ENCODE data around the gene EIF4G3. TPM values are rescaled to one million over a fixed set of nuclear protein-coding genes. Genes with fewer than 3 reads are reported as not detected.

EIF4G3 gene
- total RNA-seq, 2 experiments from 2014 or later = 37.9 to 41.2 TPM

- Mint-ChIP-seq H3K9me3 (ENCODE audit: insufficient read depth) (no peaks in the 10 kb centered on the region), H3K27ac (peak overlapping the region; percentile 62), H3K27me3 (ENCODE audit: low read depth) (no peaks in the 10 kb centered on the region), H3K4me3 (no peak overlapping the region), H3K36me3 (ENCODE audit: low read depth) (peaks cover 23% of the 10 kb centered on the region), H3K4me1 (ENCODE audit: low read depth) (peaks cover 13% of the 10 kb centered on the region)
- CTCF ChIA-PET = interaction anchor here (1.7 to 1.9 kb wide), 2 partner anchors 230 to 231 kb away, joined by 5 to 6 read pairs; no protein-coding TSS in a partner anchor
- no peak for ATAC-seq
- no peak for DNase-seq
- POLR2A ChIA-PET = no interaction called here
Measured at GRCh38 chr1:20964540-20965484, 211.9 kb downstream of the EIF4G3 start.

GRCh38 chr1:20962576-20963258 is 214.0 kb downstream of the EIF4G3 start:
- H3K4me1 Mint-ChIP-seq (ENCODE audit: low read depth) = peaks cover 13% of the 10 kb centered on the region
- H3K9me3 Mint-ChIP-seq (ENCODE audit: insufficient read depth) = no peaks in the 10 kb centered on the region
- ChIA-PET CTCF (interaction anchor here (1.9 kb wide), 1 partner anchor 232 kb away, joined by 7 read pairs; no protein-coding TSS in a partner anchor), POLR2A (no interaction called here)
- no peak overlapping the region for H3K4me3 Mint-ChIP-seq
- no peak for ATAC-seq
- no peak overlapping the region for H3K27ac Mint-ChIP-seq
- H3K36me3 Mint-ChIP-seq (ENCODE audit: low read depth) = peaks cover 20% of the 10 kb centered on the region
- H3K27me3 Mint-ChIP-seq (ENCODE audit: low read depth) = no peaks in the 10 kb centered on the region
- no peak for DNase-seq

DNA sequence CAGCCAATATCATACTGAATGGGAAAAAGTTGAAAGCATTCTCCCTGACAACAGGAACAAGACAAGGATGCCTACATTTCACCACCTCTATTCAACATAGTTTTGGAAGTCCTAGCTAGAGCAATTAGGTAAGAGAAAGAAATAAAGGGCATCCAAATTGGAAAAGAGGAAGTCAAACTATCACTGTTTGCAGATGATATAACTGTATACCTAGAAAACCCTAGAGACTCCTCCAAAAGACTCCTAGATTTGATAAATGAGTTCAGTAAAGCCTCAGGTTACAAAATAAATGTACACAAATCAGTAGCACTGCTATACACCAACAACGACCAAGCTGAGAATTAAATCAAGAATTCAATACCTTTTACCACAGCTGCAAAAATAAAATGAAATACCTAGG is 218.3 kb downstream of the EIF4G3 start:
- CTCF ChIA-PET = no interaction called here
- H3K27ac Mint-ChIP-seq = no peak overlapping the region

DNA sequence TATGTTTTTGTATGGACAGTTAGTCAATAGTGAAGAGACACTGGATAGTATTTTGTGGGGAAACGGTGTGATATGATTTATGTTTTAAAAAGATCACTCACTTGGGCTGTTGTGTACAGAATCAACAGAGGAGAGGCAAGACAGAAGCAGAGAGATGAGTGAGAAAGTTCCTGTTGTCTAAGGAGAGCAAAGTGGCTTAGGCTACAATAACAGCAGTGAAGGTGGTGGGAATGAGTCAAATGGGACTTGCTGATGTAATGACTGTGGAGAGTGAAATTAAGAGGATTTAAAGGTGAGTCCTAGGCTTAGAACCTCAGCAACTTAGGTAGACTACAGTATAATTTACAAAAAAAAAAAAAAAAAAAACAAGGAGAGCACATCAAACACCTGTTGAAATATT is 220.4 kb downstream of the EIF4G3 start:
- H3K27me3 Mint-ChIP-seq (ENCODE audit: low read depth) = no peaks in the 10 kb centered on the region
- DNase-seq = no peak

More for the DNA sequence above, 218.3 kb downstream of the EIF4G3 start:
- no peaks in the 10 kb centered on the region for H3K9me3 Mint-ChIP-seq (ENCODE audit: insufficient read depth)
- POLR2A ChIA-PET = no interaction called here
- DNase-seq (no peak), ATAC-seq (no peak)
- H3K4me3 Mint-ChIP-seq = no peak overlapping the region
- H3K27me3 Mint-ChIP-seq (ENCODE audit: low read depth) = no peaks in the 10 kb centered on the region
- peaks cover 10% of the 10 kb centered on the region for H3K36me3 Mint-ChIP-seq (ENCODE audit: low read depth)
- no peaks in the 10 kb centered on the region for H3K4me1 Mint-ChIP-seq (ENCODE audit: low read depth)

DNA sequence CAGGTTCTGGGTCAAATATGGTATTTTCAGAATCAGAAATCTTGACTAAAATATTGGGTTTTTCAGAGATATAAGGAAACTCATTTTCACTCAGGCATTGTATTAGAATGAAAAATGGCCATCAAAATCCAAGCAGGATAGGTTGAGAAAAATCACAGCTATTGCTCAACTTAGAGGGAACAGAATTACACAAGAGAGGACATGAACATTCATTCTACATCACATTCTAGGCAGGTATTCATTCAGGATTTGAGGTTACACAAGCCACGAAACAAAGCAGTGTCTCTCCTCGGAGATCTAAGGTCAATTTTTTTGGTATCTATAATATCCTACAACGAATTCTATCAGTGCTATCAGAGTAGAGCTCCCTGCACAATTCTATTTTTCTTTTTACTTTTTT is 226.0 kb downstream of the EIF4G3 start:
- Mint-ChIP-seq H3K4me3 (no peak overlapping the region), H3K4me1 (ENCODE audit: low read depth) (no peaks in the 10 kb centered on the region), H3K9me3 (ENCODE audit: insufficient read depth) (no peaks in the 10 kb centered on the region), H3K27ac (no peak overlapping the region), H3K36me3 (ENCODE audit: low read depth) (peaks cover 9% of the 10 kb centered on the region), H3K27me3 (ENCODE audit: low read depth) (no peaks in the 10 kb centered on the region)
- CTCF ChIA-PET = no interaction called here
- no peak for ATAC-seq
- DNase-seq = no peak
- POLR2A ChIA-PET = no interaction called here

More for the DNA sequence above, 220.4 kb downstream of the EIF4G3 start:
- H3K36me3 Mint-ChIP-seq (ENCODE audit: low read depth) = peaks cover 10% of the 10 kb centered on the region
- no peak overlapping the region for H3K27ac Mint-ChIP-seq
- POLR2A ChIA-PET = no interaction called here
- CTCF ChIA-PET = no interaction called here
- no peak for ATAC-seq
- no peaks in the 10 kb centered on the region for H3K4me1 Mint-ChIP-seq (ENCODE audit: low read depth)
- no peaks in the 10 kb centered on the region for H3K9me3 Mint-ChIP-seq (ENCODE audit: insufficient read depth)
- H3K4me3 Mint-ChIP-seq = no peak overlapping the region

DNA sequence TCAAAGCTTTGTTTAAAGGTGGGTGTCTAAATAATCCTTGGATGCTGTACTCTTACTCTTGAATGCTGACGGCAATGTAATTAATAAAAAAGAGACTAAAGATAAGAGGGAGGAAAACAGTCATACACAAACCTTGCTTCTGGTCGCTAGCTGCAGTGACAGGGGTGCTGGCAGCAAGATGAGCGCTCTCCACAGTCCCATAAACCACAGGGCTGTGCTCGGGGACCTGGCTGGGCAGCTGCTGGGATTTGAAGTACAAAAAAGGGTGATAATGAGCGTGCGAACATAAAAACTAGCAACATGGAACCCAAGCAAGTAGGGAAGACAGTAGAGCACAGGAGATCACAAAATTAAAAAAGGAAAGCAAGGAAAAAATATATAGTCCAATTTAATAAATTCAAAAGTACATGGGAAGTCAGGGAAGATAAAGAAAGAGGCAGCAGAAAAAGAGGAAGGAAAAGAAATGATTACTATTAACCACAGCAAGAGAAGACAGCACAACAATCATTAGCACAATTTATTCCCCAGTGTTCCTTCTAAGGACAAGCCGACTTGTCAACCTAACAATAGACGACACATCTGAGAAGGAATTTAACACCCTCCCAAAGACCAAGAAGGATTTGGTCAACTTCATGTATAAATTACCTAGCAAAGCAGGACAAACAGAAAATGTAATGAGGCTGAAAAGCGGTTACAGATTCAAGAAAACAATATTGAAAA is 226.7 kb downstream of the EIF4G3 start:
- ChIA-PET CTCF (no interaction called here), POLR2A (no interaction called here)
- no peak overlapping the region for H3K27ac Mint-ChIP-seq
- ATAC-seq (no peak), DNase-seq (no peak)
- H3K4me1 Mint-ChIP-seq (ENCODE audit: low read depth) = no peaks in the 10 kb centered on the region
- peaks cover 6% of the 10 kb centered on the region for H3K36me3 Mint-ChIP-seq (ENCODE audit: low read depth)
- no peaks in the 10 kb centered on the region for H3K9me3 Mint-ChIP-seq (ENCODE audit: insufficient read depth)
- no peak overlapping the region for H3K4me3 Mint-ChIP-seq
- H3K27me3 Mint-ChIP-seq (ENCODE audit: low read depth) = no peaks in the 10 kb centered on the region

DNA sequence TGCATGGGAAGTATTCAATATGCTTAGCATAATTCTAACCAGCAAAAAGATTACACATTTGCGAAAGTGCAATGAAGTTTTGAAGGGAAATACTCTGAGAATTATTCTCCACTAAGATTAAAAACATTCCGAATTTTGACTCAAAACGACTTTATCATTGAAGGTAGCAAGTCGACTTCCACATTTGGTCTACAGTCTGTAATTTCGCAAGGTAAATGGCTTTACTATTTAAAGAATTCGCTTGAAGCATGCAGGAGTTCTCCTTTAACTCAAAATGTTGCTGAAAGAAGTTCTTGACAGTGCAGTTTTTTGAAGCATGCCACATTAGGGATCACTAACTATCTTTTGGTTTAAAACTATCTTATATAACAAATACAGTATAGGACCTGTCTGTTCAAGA is 228.6 kb downstream of the EIF4G3 start:
- no peak overlapping the region for H3K27ac Mint-ChIP-seq
- H3K9me3 Mint-ChIP-seq (ENCODE audit: insufficient read depth) = no peaks in the 10 kb centered on the region
- DNase-seq (no peak), ATAC-seq (no peak)
- peaks cover 6% of the 10 kb centered on the region for H3K36me3 Mint-ChIP-seq (ENCODE audit: low read depth)
- H3K27me3 Mint-ChIP-seq (ENCODE audit: low read depth) = no peaks in the 10 kb centered on the region
- POLR2A ChIA-PET = no interaction called here
- CTCF ChIA-PET = no interaction called here
- no peak overlapping the region for H3K4me3 Mint-ChIP-seq
- no peaks in the 10 kb centered on the region for H3K4me1 Mint-ChIP-seq (ENCODE audit: low read depth)

DNA sequence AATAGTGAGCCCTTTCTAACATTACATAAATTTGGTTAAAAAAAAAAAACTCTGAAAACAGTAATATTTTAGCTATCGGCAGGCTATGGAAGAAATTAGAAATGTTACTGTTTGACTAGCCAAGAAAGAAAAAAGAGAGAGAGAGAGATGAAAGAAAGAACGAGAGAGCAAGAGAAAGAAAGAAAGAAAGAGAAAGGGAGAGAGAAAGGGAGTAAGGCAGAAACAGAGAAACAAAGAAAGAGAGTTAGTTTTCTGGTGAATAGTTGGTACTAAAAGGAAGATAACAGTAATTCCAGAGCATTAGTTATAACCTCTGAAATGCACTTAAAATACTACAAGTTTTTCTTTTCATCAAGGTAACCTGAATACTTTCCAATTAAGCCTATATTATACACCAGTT is 229.3 kb downstream of the EIF4G3 start:
- no peaks in the 10 kb centered on the region for H3K27me3 Mint-ChIP-seq (ENCODE audit: low read depth)
- no peaks in the 10 kb centered on the region for H3K4me1 Mint-ChIP-seq (ENCODE audit: low read depth)
- H3K9me3 Mint-ChIP-seq (ENCODE audit: insufficient read depth) = no peaks in the 10 kb centered on the region
- no peak overlapping the region for H3K4me3 Mint-ChIP-seq
- ATAC-seq (no peak), DNase-seq (no peak)
- H3K36me3 Mint-ChIP-seq (ENCODE audit: low read depth) = peaks cover 6% of the 10 kb centered on the region
- no peak overlapping the region for H3K27ac Mint-ChIP-seq
- ChIA-PET CTCF (interaction anchor here (0.7 kb wide), 2 partner anchors 285 to 312 kb away, joined by 3 read pairs; no protein-coding TSS in a partner anchor), POLR2A (no interaction called here)

- ATAC-seq = no peak
- Mint-ChIP-seq H3K27me3 (ENCODE audit: low read depth) (no peaks in the 10 kb centered on the region), H3K36me3 (ENCODE audit: low read depth) (peaks cover 16% of the 10 kb centered on the region), H3K27ac (no peak overlapping the region), H3K4me3 (no peak overlapping the region), H3K4me1 (ENCODE audit: low read depth) (peaks cover 14% of the 10 kb centered on the region), H3K9me3 (ENCODE audit: insufficient read depth) (no peaks in the 10 kb centered on the region)
- ChIA-PET CTCF (interaction anchor here (1.0 kb wide), 1 partner anchor 258 kb away, joined by 5 read pairs; no protein-coding TSS in a partner anchor), POLR2A (no interaction called here)
- DNase-seq = no peak
Measured at GRCh38 chr1:20936621-20937020, 240.1 kb downstream of the EIF4G3 start.

DNA sequence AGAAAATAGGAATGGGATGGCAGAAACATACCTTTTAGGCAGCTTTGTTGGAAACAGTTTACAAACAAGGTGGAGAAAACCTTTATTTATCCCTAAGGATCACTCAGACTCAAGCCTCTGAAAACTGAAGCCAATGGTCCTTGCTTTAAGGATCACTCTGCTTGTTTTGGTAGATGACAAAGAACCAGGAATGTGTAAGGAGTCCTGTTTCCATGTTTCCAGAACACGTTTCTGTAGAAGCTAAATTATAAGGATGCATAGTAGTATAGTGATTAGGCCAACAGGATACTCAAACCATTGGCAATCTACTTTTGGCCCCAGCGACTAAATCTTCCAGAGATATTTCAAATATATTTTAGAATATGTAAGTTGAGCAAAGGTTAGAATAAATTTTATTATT is 240.5 kb downstream of the EIF4G3 start:
- peaks cover 13% of the 10 kb centered on the region for H3K36me3 Mint-ChIP-seq (ENCODE audit: low read depth)
- DNase-seq = no peak
- ChIA-PET CTCF (no interaction called here), POLR2A (no interaction called here)
- H3K4me1 Mint-ChIP-seq (ENCODE audit: low read depth) = peaks cover 14% of the 10 kb centered on the region
- H3K4me3 Mint-ChIP-seq = no peak overlapping the region
- H3K27me3 Mint-ChIP-seq (ENCODE audit: low read depth) = no peaks in the 10 kb centered on the region
- H3K9me3 Mint-ChIP-seq (ENCODE audit: insufficient read depth) = no peaks in the 10 kb centered on the region
- H3K27ac Mint-ChIP-seq = no peak overlapping the region
- no peak for ATAC-seq

- ChIA-PET CTCF (no interaction called here), POLR2A (no interaction called here)
- Mint-ChIP-seq H3K36me3 (ENCODE audit: low read depth) (peaks cover 10% of the 10 kb centered on the region), H3K27me3 (ENCODE audit: low read depth) (no peaks in the 10 kb centered on the region), H3K27ac (no peak overlapping the region), H3K4me1 (ENCODE audit: low read depth) (peaks cover 14% of the 10 kb centered on the region), H3K9me3 (ENCODE audit: insufficient read depth) (no peaks in the 10 kb centered on the region), H3K4me3 (no peak overlapping the region)
- no peak for DNase-seq
- no peak for ATAC-seq
Measured at GRCh38 chr1:20935717-20936116, 241.0 kb downstream of the EIF4G3 start.
